ENCODE data around the gene TAF7.
"Not testable (repeated sequence)": the region's sequence is repeated elsewhere in the genome, so short reads cannot be mapped to it uniquely, and the experiment has no call there.

TAF7 gene

DNA sequence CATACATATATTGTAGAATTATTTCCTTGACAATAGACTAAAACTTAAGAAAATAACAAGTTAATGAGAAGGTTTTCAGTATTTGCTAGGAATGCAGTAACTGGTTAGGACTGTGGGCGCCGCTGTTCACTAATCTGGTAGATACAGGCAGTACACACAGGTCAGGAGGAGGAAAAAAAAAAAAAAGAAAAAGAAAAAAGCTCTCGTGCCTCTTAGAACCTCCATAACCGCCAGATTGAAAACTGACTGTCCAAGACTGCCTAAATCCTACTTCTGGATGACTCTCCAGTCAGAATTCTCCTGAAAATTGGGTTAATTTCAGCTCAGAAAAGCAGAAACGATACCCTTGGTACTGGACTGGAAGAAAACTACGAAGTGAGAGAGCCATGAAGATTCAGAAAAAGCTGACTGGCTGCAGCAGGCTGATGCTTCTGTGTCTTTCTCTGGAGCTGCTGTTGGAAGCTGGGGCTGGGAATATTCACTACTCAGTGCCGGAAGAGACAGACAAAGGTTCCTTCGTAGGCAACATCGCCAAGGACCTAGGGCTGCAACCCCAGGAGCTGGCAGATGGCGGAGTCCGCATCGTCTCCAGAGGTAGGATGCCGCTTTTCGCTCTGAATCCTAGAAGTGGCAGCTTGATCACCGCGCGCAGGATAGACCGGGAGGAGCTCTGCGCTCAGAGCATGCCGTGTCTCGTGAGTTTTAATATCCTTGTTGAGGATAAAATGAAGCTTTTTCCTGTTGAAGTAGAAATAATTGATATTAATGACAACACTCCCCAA, 9.9 kb upstream of the TAF7 start, which contains the start of gene PCDHGA1:
PCDHGA1 (plus strand) TSS at position 216 of the 782 bp plus-strand sequence.
- DNase-seq (ENCODE audit: insufficient read length, low spot score) (no peak), FAIRE-seq (no peak)
- TF ChIP-seq, protein P1, sequence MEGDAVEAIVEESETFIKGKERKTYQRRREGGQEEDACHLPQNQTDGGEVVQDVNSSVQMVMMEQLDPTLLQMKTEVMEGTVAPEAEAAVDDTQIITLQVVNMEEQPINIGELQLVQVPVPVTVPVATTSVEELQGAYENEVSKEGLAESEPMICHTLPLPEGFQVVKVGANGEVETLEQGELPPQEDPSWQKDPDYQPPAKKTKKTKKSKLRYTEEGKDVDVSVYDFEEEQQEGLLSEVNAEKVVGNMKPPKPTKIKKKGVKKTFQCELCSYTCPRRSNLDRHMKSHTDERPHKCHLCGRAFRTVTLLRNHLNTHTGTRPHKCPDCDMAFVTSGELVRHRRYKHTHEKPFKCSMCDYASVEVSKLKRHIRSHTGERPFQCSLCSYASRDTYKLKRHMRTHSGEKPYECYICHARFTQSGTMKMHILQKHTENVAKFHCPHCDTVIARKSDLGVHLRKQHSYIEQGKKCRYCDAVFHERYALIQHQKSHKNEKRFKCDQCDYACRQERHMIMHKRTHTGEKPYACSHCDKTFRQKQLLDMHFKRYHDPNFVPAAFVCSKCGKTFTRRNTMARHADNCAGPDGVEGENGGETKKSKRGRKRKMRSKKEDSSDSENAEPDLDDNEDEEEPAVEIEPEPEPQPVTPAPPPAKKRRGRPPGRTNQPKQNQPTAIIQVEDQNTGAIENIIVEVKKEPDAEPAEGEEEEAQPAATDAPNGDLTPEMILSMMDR (IDR thresholded peaks at IDR 0.05; ENCODE audit: insufficient read depth, missing control alignments) = peak; percentile 29

DNA sequence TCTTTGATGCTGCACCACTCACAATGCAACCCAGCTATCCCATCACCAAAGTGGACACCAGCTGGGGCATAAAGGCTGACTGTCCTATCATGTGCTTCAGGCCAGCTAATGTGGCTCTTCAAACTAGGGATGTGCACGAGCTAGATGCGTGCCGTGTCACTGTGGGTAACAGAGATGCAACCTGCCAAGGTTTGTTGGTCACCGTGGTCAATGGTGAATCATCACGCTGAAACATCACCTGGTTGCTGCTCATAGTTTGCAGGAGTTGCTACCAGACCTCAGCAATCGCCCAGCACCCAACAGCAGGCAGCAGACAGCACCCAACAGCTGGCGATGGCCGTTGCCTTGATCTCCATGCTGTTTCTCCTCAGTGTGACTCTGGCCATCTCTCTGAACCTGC, 7.6 kb upstream of the TAF7 start:
- FAIRE-seq (no peak), DNase-seq (ENCODE audit: insufficient read length, low spot score) (no peak)
- TF ChIP-seq, protein P1 (IDR thresholded peaks at IDR 0.05; ENCODE audit: insufficient read depth, missing control alignments) = no peak

DNA sequence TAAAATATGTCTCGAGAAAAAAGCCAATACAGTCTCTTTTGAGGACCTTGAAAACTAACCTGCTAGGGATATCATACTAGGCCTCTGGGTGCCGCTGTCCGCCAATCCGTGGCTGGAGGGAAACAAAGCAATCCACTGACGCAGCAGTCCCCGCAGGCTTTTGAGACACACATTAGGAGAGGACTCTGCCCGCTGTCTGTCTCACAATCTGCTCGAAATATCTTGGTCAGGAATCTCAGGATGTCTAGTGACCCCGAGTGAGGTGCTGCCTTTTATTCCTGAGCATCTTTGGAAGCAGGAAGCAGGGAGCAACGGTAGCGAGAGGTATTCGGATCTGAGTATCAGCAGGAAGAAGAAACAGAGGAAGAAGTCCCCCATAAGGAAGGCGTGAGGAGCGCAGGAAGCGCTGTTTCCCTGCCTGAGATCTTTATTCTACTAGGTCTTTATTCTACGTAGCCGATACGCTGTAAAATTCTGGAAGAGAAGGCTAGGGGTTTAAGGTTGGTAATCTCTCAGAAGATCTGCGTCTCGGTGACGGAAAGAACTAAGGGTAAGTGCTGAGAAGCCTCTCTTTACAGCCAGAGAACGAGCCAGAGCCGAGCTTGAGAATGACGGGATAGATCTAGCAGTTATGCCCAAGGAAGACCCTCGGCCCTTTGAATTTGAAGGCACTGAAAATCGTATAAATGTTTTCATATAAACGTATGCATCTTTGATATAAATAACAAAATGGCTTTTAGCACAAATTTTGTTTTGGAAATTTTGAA, 5.7 kb upstream of the TAF7 start:
- no peak for FAIRE-seq
- no peak for DNase-seq (ENCODE audit: insufficient read length, low spot score)
- TF ChIP-seq, protein P1 (IDR thresholded peaks at IDR 0.05; ENCODE audit: insufficient read depth, missing control alignments) = no peak

DNA sequence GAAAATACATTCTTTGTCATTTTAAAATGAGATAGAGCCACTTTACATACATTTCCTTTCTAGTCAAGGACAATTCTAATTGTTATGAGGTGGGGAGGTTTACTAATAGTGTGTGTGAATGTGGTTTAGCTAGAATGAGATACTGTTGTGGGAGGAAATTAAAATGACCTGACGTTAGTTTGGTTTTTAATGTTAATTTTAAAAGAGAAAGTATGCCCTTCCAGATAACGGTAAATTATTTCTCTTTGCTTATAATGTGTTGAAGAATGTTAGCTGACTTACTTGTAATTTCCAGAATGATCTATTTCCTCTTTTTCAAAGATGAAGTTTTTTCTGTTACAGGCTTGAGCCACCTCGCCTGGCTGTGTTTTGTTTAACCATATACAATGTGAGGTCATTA, 1.7 kb upstream of the TAF7 start:
- DNase-seq (ENCODE audit: insufficient read length, low spot score) (no peak), FAIRE-seq (no peak)
- TF ChIP-seq, protein P1 (IDR thresholded peaks at IDR 0.05; ENCODE audit: insufficient read depth, missing control alignments) = no peak

DNA sequence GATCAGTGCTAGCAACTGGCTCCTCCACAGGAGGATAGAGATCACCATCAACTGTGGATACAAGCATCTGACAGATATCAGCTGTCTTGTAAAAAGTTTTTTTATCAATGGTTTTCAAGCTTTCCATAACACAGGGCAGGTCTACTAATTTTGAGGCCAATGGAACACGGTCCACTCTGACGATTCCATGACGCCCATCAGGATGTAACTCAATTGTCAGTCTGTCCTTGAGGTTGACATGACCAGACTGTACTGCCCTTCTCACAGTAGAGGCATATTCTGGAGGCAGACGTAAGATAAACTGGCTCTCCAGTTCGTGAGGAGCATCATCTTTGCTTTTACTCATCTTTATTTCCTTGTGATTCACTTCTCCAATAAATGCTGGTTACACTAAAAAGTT, 885 bp downstream of the TAF7 start:
- DNase-seq (ENCODE audit: insufficient read length, low spot score) = no peak
- TF ChIP-seq, protein P1 (IDR thresholded peaks at IDR 0.05; ENCODE audit: insufficient read depth, missing control alignments) = no peak
- FAIRE-seq = no peak

DNA sequence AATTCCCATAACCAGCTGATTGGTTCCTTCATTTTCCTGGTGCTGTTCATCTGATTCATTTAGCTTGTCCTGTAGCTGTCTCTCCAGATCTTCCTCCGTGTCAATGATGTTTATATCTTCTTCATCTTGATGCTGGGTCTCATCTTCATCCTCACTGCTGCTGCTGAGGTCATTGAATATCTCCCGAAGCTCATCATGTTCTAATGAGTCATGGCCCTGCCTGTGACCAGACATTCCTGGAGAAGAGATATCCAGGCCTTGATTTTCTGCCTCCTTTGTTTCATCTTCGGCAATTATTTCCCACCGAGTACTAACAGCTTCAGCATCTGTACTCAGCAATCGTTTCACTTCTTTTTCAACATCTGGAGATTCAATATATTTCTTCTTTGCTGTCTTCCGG, 1.4 kb downstream of the TAF7 start:
- DNase-seq (ENCODE audit: insufficient read length, low spot score) = no peak
- no peak for FAIRE-seq
- TF ChIP-seq, protein P1 (IDR thresholded peaks at IDR 0.05; ENCODE audit: insufficient read depth, missing control alignments) = no peak

DNA sequence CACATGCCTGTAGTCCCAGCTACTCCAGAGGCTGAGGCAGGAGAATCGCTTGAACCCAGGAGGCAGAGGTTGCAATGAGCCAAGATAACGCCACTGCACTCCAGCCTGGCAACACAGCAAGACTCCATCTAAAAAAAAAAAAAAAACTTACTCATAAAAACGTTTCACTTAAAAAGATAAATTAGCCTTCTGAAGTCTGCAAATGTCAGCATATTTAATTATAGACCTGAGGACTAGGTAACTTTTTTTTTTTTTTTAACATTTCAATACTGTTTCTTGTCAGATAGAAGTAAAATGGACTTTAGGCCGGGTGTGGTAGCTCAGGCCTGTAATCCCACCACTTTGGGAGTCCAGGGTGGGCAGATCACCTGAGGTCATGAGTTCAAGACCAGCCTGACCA, 3.6 kb downstream of the TAF7 start:
- DNase-seq (ENCODE audit: insufficient read length, low spot score); FAIRE-seq: not testable (repeated sequence)

Measured in D721Med (cell line).